KMS-11 (cell line): ENCODE results near the gene MSANTD4.
"Not testable (repeated sequence)": the region's sequence is repeated elsewhere in the genome, so short reads cannot be mapped to it uniquely, and the experiment has no call there.

Source experiments
- H2AFZ ChIP-seq: fragments of 200-600 bp; sonication (generic); 2 replicates; pipeline ENCODE4 v1.6.1; 2016; ENCODE audit warnings: antibody characterized with exemption, mixed run types, low read depth
- H3K27ac ChIP-seq: fragments of 200-600 bp; sonication (generic); 2 replicates; pipeline ENCODE4 v1.6.1; 2016; ENCODE audit warnings: mild to moderate bottlenecking, mixed run types
- H3K27me3 ChIP-seq: fragments of 200-600 bp; sonication (generic); 2 replicates; pipeline ENCODE4 v1.6.1; 2017; ENCODE audit warnings: mild to moderate bottlenecking, low read depth, mixed run types, moderate library complexity; ENCODE audit not compliant: insufficient read depth
- H3K36me3 ChIP-seq: fragments of 200-600 bp; sonication (generic); 2 replicates; pipeline ENCODE4 v1.6.1; 2017; ENCODE audit warnings: mild to moderate bottlenecking, mixed run types; ENCODE audit not compliant: insufficient read depth
- H3K4me1 ChIP-seq: fragments of 200-600 bp; sonication (generic); 2 replicates; pipeline ENCODE4 v1.6.1; 2016; ENCODE audit warnings: mild to moderate bottlenecking, low read depth, mixed run types; ENCODE audit not compliant: poor library complexity, severe bottlenecking
- H3K4me2 ChIP-seq: fragments of 200-600 bp; sonication (generic); 2 replicates; pipeline ENCODE4 v1.7.0; 2016; ENCODE audit warnings: mild to moderate bottlenecking, mixed run types
- H3K4me3 ChIP-seq: fragments of 200-600 bp; sonication (generic); IDR thresholded peaks from 2 replicates; pipeline ENCODE4 v1.6.1; 2017; ENCODE audit warnings: low read depth, low read length, mixed read lengths; ENCODE audit not compliant: insufficient read depth
- H3K79me2 ChIP-seq: fragments of 200-600 bp; sonication (generic); 2 replicates; pipeline ENCODE4 v1.6.1; 2016; ENCODE audit warnings: low read depth, mixed run types; ENCODE audit not compliant: insufficient read depth
- H3K9ac ChIP-seq: fragments of 200-600 bp; sonication (generic); 2 replicates; pipeline ENCODE4 v1.6.1; 2016; ENCODE audit warnings: mild to moderate bottlenecking, mixed run types
- H4K20me1 ChIP-seq: fragments of 200-600 bp; sonication (generic); 2 replicates; pipeline ENCODE4 v1.6.1; 2016; ENCODE audit warnings: mild to moderate bottlenecking, mixed run types; ENCODE audit not compliant: insufficient read depth
- CTCF ChIP-seq: fragments of 200-600 bp; sonication (generic); conservative IDR thresholded peaks from 2 replicates; pipeline ENCODE4 v1.6.1; 2017; ENCODE audit warnings: low read depth, mild to moderate bottlenecking, antibody characterized with exemption, low read length, moderate library complexity, mixed read lengths

MSANTD4 gene

GRCh38 chr11:106012744-106013143 lies 9.3 kb downstream of the MSANTD4 start:
- Histone ChIP-seq H3K4me1 (no peaks in the 10 kb centered on the region), H3K36me3 (no peaks in the 10 kb centered on the region), H3K9ac (no peak overlapping the region), H3K79me2 (no peaks in the 10 kb centered on the region), H3K4me2 (no peak overlapping the region), H3K27ac (no peak overlapping the region), H4K20me1 (no peaks in the 10 kb centered on the region), H2AFZ (no peak overlapping the region), H3K4me3 (no peak overlapping the region), H3K27me3 (no peaks in the 10 kb centered on the region)
- TF ChIP-seq CTCF: no peak

- H3K27me3 ChIP-seq: no peaks in the 10 kb centered on the region
- no peaks in the 10 kb centered on the region for H4K20me1 ChIP-seq
- H3K4me1 ChIP-seq: no peaks in the 10 kb centered on the region
- no peak overlapping the region for H3K4me3 ChIP-seq
- H2AFZ ChIP-seq: no peak overlapping the region
- no peak overlapping the region for H3K9ac ChIP-seq
- TF ChIP-seq CTCF: no peak
- no peaks in the 10 kb centered on the region for H3K36me3 ChIP-seq
- no peaks in the 10 kb centered on the region for H3K79me2 ChIP-seq
- H3K27ac ChIP-seq: no peak overlapping the region
- H3K4me2 ChIP-seq: no peak overlapping the region
Measured at GRCh38 chr11:106011481-106011880, 10.6 kb downstream of the MSANTD4 start.

GRCh38 chr11:106003094-106003493 lies 18.9 kb downstream of the MSANTD4 start:
- H3K4me3 ChIP-seq, H3K36me3 ChIP-seq, H3K4me2 ChIP-seq: not testable (repeated sequence)

GRCh38 chr11:106001304-106002012 lies 20.6 kb downstream of the MSANTD4 start:
- Histone ChIP-seq H3K4me1 (no peaks in the 10 kb centered on the region), H3K27ac (no peak overlapping the region), H3K36me3 (no peaks in the 10 kb centered on the region), H3K9ac (no peak overlapping the region), H3K4me3 (no peak overlapping the region), H2AFZ (no peak overlapping the region), H3K79me2 (no peaks in the 10 kb centered on the region), H4K20me1 (no peaks in the 10 kb centered on the region), H3K4me2 (no peak overlapping the region), H3K27me3 (no peaks in the 10 kb centered on the region)
- no peak for TF ChIP-seq CTCF

More at GRCh38 chr11:106003094-106003493, 18.9 kb downstream of the MSANTD4 start:
- not testable (repeated sequence) for H3K4me1 ChIP-seq, H4K20me1 ChIP-seq, H3K27ac ChIP-seq, H2AFZ ChIP-seq, H3K27me3 ChIP-seq, H3K79me2 ChIP-seq, H3K9ac ChIP-seq

GRCh38 chr11:105991888-105992287 lies 30.2 kb downstream of the MSANTD4 start:
- H3K9ac ChIP-seq: no peak overlapping the region
- H3K27me3 ChIP-seq: no peaks in the 10 kb centered on the region
- H3K4me1 ChIP-seq: no peaks in the 10 kb centered on the region
- H2AFZ ChIP-seq: no peak overlapping the region
- H4K20me1 ChIP-seq: no peaks in the 10 kb centered on the region
- no peak for TF ChIP-seq CTCF
- H3K36me3 ChIP-seq: no peaks in the 10 kb centered on the region
- no peaks in the 10 kb centered on the region for H3K79me2 ChIP-seq
- H3K4me3 ChIP-seq: no peak overlapping the region
- H3K27ac ChIP-seq: no peak overlapping the region
- no peak overlapping the region for H3K4me2 ChIP-seq
